Prostate gland (tissue), 2 donors: ENCODE results near the gene FBXL13. TPM values are rescaled to one million over a fixed set of nuclear protein-coding genes. Genes with fewer than 3 reads are reported as not detected.

Experiments
- DNase-seq: peaks from one replicate; pipeline ENCODE4 v3.0.0-alpha.2; 2019; ENCODE audit warnings: low spot score
- H3K27ac ChIP-seq, 2 donors: fragments of 200-600 bp; sonication (generic); 2 replicates each; pipeline ENCODE4 v1.5.1; 2017 to 2019
- H3K27me3 ChIP-seq: fragments of 200-600 bp; sonication (generic); replicated peaks from 2 replicates; pipeline ENCODE4 v1.5.1; 2019; ENCODE audit not compliant: insufficient read depth
- H3K36me3 ChIP-seq, 2 donors: fragments of 200-600 bp; sonication (generic); 1 replicate in 1 of 2; 2 replicates in 1 of 2; pipeline versions ENCODE4 v1.5.1 to v1.8.1; 2017 to 2019
- H3K4me1 ChIP-seq: fragments of 200-600 bp; sonication (generic); replicated peaks from 2 replicates; pipeline ENCODE4 v1.5.1; 2019
- H3K4me3 ChIP-seq, 2 donors: fragments of 200-600 bp; sonication (generic); 2 replicates each; pipeline ENCODE4 v1.5.1; 2017 to 2019
- H3K9me3 ChIP-seq: fragments of 200-600 bp; sonication (generic); 2 replicates; pipeline ENCODE4 v1.5.1; 2017
- CTCF ChIP-seq, 4 experiments: fragments of 200-600 bp in 2 of 4; fragments of 450-650 bp in 2 of 4; sonication (generic) in 2 of 4; IDR thresholded peaks; 1 replicate in 3 of 4; 2 replicates in 1 of 4; pipeline ENCODE4 v1.5.1; 2016 to 2019; ENCODE audit warnings: antibody characterized with exemption in 4 of 4, mild to moderate bottlenecking in 2 of 4, moderate library complexity in 2 of 4
- POLR2A ChIP-seq: fragments of 450-650 bp; IDR thresholded peaks from one replicate; pipeline ENCODE4 v1.6.1; 2016; ENCODE audit warnings: antibody characterized with exemption, mild to moderate bottlenecking
- POLR2AphosphoS5 ChIP-seq: sonication (generic); formaldehyde crosslinking; IDR thresholded peaks from one replicate; pipeline ENCODE4 v1.6.1; 2017; ENCODE audit warnings: antibody characterized with exemption
- WGBS: methylation state at CpG from one replicate; pipeline ENCODE4 v1.1.5; 2018; 5-methylcytosine and 5-hydroxymethylcytosine counted together
- intact Hi-C: fragments of 100-400 bp; cut with DNase I; formaldehyde crosslinking; loops from one replicate; pipeline ENCODE4 v1.14.2; 2022
- total RNA-seq, 2 donors: library from RNA; depleted of rRNA; stranded (reverse); fragments of >200 nt; gene quantifications; one replicate each; pipeline ENCODE4 v1.1.0, GENCODE V29; 2016

Gene FBXL13
- total RNA-seq, 2 donors from 2014 or later: 2.6 to 5.4 TPM

- intact Hi-C loops: no loop called here
- no peak for TF ChIP-seq POLR2A
- TF ChIP-seq POLR2AphosphoS5: no peak
- no peak for TF ChIP-seq CTCF (IDR thresholded peaks at IDR 0.05)
- H3K27me3 ChIP-seq: no peaks in the 10 kb centered on the region
- H3K9me3 ChIP-seq: no peaks in the 10 kb centered on the region
- H3K4me1 ChIP-seq: no peaks in the 10 kb centered on the region
- H3K36me3 ChIP-seq: no peaks in the 10 kb centered on the region
- H3K4me3 ChIP-seq: no peak overlapping the region
- no peak overlapping the region for H3K27ac ChIP-seq
- DNase-seq: no peak
- 94% methylated on average over 2 of the region's 2 CpGs for WGBS
Observed at GRCh38 chr7:102872460-102872859, 202.1 kb downstream of the FBXL13 start.

GRCh38 chr7:102869195-102869594 lies 205.4 kb downstream of the FBXL13 start:
- Histone ChIP-seq H3K4me3 (no peak overlapping the region), H3K4me1 (no peaks in the 10 kb centered on the region), H3K27ac (no peak overlapping the region), H3K9me3 (no peaks in the 10 kb centered on the region), H3K36me3 (no peaks in the 10 kb centered on the region), H3K27me3 (no peaks in the 10 kb centered on the region)
- WGBS: 74% methylated on average over 5 of the region's 5 CpGs
- TF ChIP-seq POLR2AphosphoS5 (no peak), POLR2A (no peak), CTCF (IDR thresholded peaks at IDR 0.05) (no peak)
- no peak for DNase-seq
- intact Hi-C loops: no loop called here

GRCh38 chr7:102866535-102867215 lies 207.9 kb downstream of the FBXL13 start:
- TF ChIP-seq POLR2AphosphoS5 (no peak), POLR2A (no peak), CTCF (IDR thresholded peaks at IDR 0.05) (no peak)
- no peaks in the 10 kb centered on the region for H3K27me3 ChIP-seq
- H3K4me1 ChIP-seq: no peaks in the 10 kb centered on the region
- 78% methylated on average over 3 of the region's 3 CpGs for WGBS
- no peak for DNase-seq
- no peak overlapping the region for H3K27ac ChIP-seq
- H3K36me3 ChIP-seq: no peaks in the 10 kb centered on the region
- no peak overlapping the region for H3K4me3 ChIP-seq
- intact Hi-C loops: no loop called here
- H3K9me3 ChIP-seq: no peaks in the 10 kb centered on the region

GRCh38 chr7:102864958-102865357 lies 209.6 kb downstream of the FBXL13 start:
- DNase-seq: no peak
- intact Hi-C loops: no loop called here
- 28% methylated on average over 2 of the region's 2 CpGs for WGBS
- Histone ChIP-seq H3K27me3 (no peaks in the 10 kb centered on the region), H3K36me3 (no peaks in the 10 kb centered on the region), H3K4me3 (no peak overlapping the region), H3K4me1 (no peaks in the 10 kb centered on the region), H3K9me3 (no peaks in the 10 kb centered on the region), H3K27ac (no peak overlapping the region)
- TF ChIP-seq POLR2AphosphoS5 (no peak), POLR2A (no peak), CTCF (IDR thresholded peaks at IDR 0.05) (no peak)

GRCh38 chr7:102860351-102860811 lies 214.2 kb downstream of the FBXL13 start:
- Histone ChIP-seq H3K4me3 (no peak overlapping the region), H3K4me1 (no peaks in the 10 kb centered on the region), H3K27me3 (no peaks in the 10 kb centered on the region), H3K9me3 (no peaks in the 10 kb centered on the region), H3K36me3 (no peaks in the 10 kb centered on the region), H3K27ac (no peak overlapping the region)
- intact Hi-C loops: no loop called here
- DNase-seq: no peak
- 41% methylated on average over 3 of the region's 3 CpGs for WGBS
- TF ChIP-seq POLR2A (no peak), CTCF (IDR thresholded peaks at IDR 0.05) (no peak), POLR2AphosphoS5 (no peak)
